Endothelial cell of umbilical vein (primary cell): Measurements from ENCODE around the gene NAV2. TPM values are rescaled to one million over a fixed set of nuclear protein-coding genes. Genes with fewer than 3 reads are reported as not detected.

ENCODE experiments used
- BruUV-seq: library from RNA; stranded (reverse); fragments of 400-500 nt; replicated peaks from 2 replicates; lab custom pipeline; 2021; lab: Mats Ljungman, UMichigan
- CTCF ChIA-PET: fragments of 300-600, 350-600 bp; sonication (Branson Sonifier 250); formaldehyde crosslinking; loops from one replicate; lab custom pipeline; 2021; ENCODE audit warnings: antibody characterized with exemption, inconsistent platforms; lab: Charles Lee
- POLR2A ChIA-PET: fragments of 300-600, 350-600 bp; sonication (Branson Sonifier 250); formaldehyde crosslinking; loops from one replicate; lab custom pipeline; 2021; ENCODE audit warnings: antibody characterized with exemption, inconsistent platforms; lab: Charles Lee
- DNase-seq: peaks from one replicate; pipeline ENCODE4 v3.0.0-alpha.2; 2011; ENCODE audit warnings: low read depth, low spot score
- FAIRE-seq: peaks from 2 replicates; lab custom pipeline; 2011; peaks lifted over from hg19 to GRCh38; lab: Jason Lieb, UNC
- H2AFZ ChIP-seq: 2 replicates; pipeline ENCODE4 v1.6.0; 2012; ENCODE audit warnings: low read depth, low read length, control low read depth, inconsistent platforms
- H3K27ac ChIP-seq: 2 replicates; pipeline ENCODE4 v1.5.1; 2011; ENCODE audit warnings: low read depth, mild to moderate bottlenecking, control low read depth, low read length, moderate library complexity; ENCODE audit not compliant: insufficient read depth
- H3K27me3 ChIP-seq, 2 experiments: 2 replicates each; pipeline versions ENCODE4 v1.6.0 to v1.6.1; 2011; ENCODE audit warnings: low read length in 2 of 2, mixed read lengths in 1 of 2; ENCODE audit not compliant: control insufficient read depth in 2 of 2, insufficient read depth in 2 of 2
- H3K36me3 ChIP-seq, 2 experiments: 2 replicates in 1 of 2; 3 replicates in 1 of 2; pipeline ENCODE4 v1.5.1; 2011; ENCODE audit warnings: low read length in 2 of 2, mild to moderate bottlenecking in 1 of 2, moderate library complexity in 1 of 2; ENCODE audit not compliant: control insufficient read depth in 2 of 2, insufficient read depth in 2 of 2; ENCODE audit errors: extremely low read depth in 1 of 2
- H3K4me1 ChIP-seq: 3 replicates; pipeline ENCODE4 v1.5.1; 2011; ENCODE audit warnings: mild to moderate bottlenecking, low read length; ENCODE audit not compliant: control insufficient read depth, insufficient read depth; ENCODE audit errors: extremely low read depth
- H3K4me2 ChIP-seq: 2 replicates; pipeline ENCODE4 v1.6.1; 2011; ENCODE audit warnings: low read length, control low read depth, mixed read lengths; ENCODE audit not compliant: insufficient read depth
- H3K4me3 ChIP-seq, 3 experiments: fragments of 200-600 bp in 1 of 3; sonication (generic), shearing (Covaris generic) in 1 of 3; replicated peaks in 1 of 3; 2 replicates each; pipeline ENCODE4 v1.5.1; 2011 to 2016; ENCODE audit warnings: control low read depth in 3 of 3, low read length in 3 of 3, mild to moderate bottlenecking in 2 of 3, inconsistent platforms in 1 of 3, low read depth in 1 of 3, moderate library complexity in 1 of 3; ENCODE audit not compliant: insufficient read depth in 1 of 3
- H3K79me2 ChIP-seq: 2 replicates; pipeline ENCODE4 v1.6.0; 2012; ENCODE audit warnings: low read length, inconsistent platforms; ENCODE audit not compliant: control insufficient read depth, insufficient read depth
- H3K9ac ChIP-seq: replicated peaks from 2 replicates; pipeline ENCODE3; 2011; ENCODE audit warnings: low read length, control low read depth; ENCODE audit not compliant: insufficient read depth; ENCODE audit errors: extremely low read depth
- H3K9me1 ChIP-seq: replicated peaks from 3 replicates; pipeline ENCODE4 v1.6.0; 2011; ENCODE audit warnings: mild to moderate bottlenecking, low read length; ENCODE audit not compliant: control insufficient read depth, insufficient read depth; ENCODE audit errors: extremely low read depth
- H3K9me3 ChIP-seq: replicated peaks from 2 replicates; pipeline ENCODE4 v1.5.1; 2012; ENCODE audit warnings: low read length, inconsistent platforms; ENCODE audit not compliant: control insufficient read depth, insufficient read depth
- H4K20me1 ChIP-seq: replicated peaks from 2 replicates; pipeline ENCODE3; 2011; ENCODE audit warnings: mild to moderate bottlenecking, low read length; ENCODE audit not compliant: control insufficient read depth, insufficient read depth; ENCODE audit errors: extremely low read depth
- CTCF ChIP-seq, 2 donors: IDR thresholded peaks; 1 replicate in 1 of 2; 2 replicates in 1 of 2; pipeline ENCODE4 v1.5.1; 2011; ENCODE audit warnings: low read length in 2 of 2, mild to moderate bottlenecking in 2 of 2, moderate library complexity in 2 of 2, control low read depth in 1 of 2, inconsistent platforms in 1 of 2, low read depth in 1 of 2; ENCODE audit not compliant: insufficient read depth in 1 of 2; ENCODE audit errors: extremely low read depth in 1 of 2
- EZH2 ChIP-seq: IDR thresholded peaks from 2 replicates; pipeline ENCODE4 v1.6.1; 2012; ENCODE audit warnings: borderline replicate concordance, low read depth, mild to moderate bottlenecking, moderate library complexity, low read length, inconsistent platforms; ENCODE audit not compliant: severe bottlenecking
- FOS ChIP-seq: IDR thresholded peaks from 2 replicates; pipeline ENCODE4 v1.6.1; 2011; ENCODE audit warnings: mild to moderate bottlenecking, low read length, moderate library complexity, borderline replicate concordance; ENCODE audit not compliant: insufficient read depth
- GATA2 ChIP-seq: IDR thresholded peaks from 2 replicates; pipeline ENCODE4 v1.7.0; 2011; ENCODE audit warnings: low read depth, mild to moderate bottlenecking, moderate library complexity, mixed read lengths, low read length; ENCODE audit not compliant: insufficient read length, insufficient read depth
- JUN ChIP-seq: IDR thresholded peaks from 2 replicates; pipeline ENCODE4 v1.6.1; 2011; ENCODE audit warnings: borderline replicate concordance, low read depth; ENCODE audit not compliant: insufficient read length, insufficient read depth
- MAX ChIP-seq: IDR thresholded peaks from 2 replicates; pipeline ENCODE4 v1.6.1; 2011; ENCODE audit not compliant: insufficient read depth, insufficient read length
- MYC ChIP-seq: IDR thresholded peaks from one replicate; pipeline ENCODE4 v1.6.1; 2011; ENCODE audit warnings: mild to moderate bottlenecking, low read depth, low read length
- POLR2A ChIP-seq: IDR thresholded peaks from 2 replicates; pipeline ENCODE4 v1.6.1; 2012; ENCODE audit warnings: low read depth, mild to moderate bottlenecking, control low read depth, low read length
- POLR2AphosphoS5 ChIP-seq: IDR thresholded peaks from 2 replicates; pipeline ENCODE4 v1.6.1; 2012; ENCODE audit warnings: low read depth, mild to moderate bottlenecking, control low read depth, low read length, moderate library complexity; ENCODE audit not compliant: insufficient read depth
- dilution Hi-C: fragments of 300-500 bp; cut with MboI; formaldehyde crosslinking; loops from one replicate; pipeline ENCODE4 v1.15.0; 2019; ENCODE audit warnings: low sequenced_read_pairs; ENCODE audit not compliant: extremely low pct_ligation_motif_present
- intact Hi-C: fragments of 100-400 bp; cut with micrococcal nuclease; formaldehyde crosslinking; loops from one replicate; pipeline ENCODE4 v1.10.0; 2022
- polyA plus RNA-seq, 4 experiments: library from polyadenylated mRNA; depleted of rRNA in 3 of 4; stranded (reverse) in 3 of 4; unstranded in 1 of 4; fragments of >200 nt; gene quantifications; 2 replicates each; pipeline versions ENCODE4 v1.2.1 to v1.2.3, GENCODE V29; 2011 to 2012; ENCODE audit warnings: missing spikeins in 1 of 4
- total RNA-seq: library from RNA; stranded (reverse); gene quantifications from 2 replicates; pipeline ENCODE4 v1.2.3, GENCODE V29; 2021

NAV2 gene
- total and polyA plus RNA-seq, 2 donors (not counting 3 experiments of a cell fraction or from before 2014, with no cell fraction given), result 10.9 to 68.0 TPM

- TF ChIP-seq EZH2, result no peak
- no peak for TF ChIP-seq GATA2
- Histone ChIP-seq H3K4me2 (no peak overlapping the region), H4K20me1 (no peaks in the 10 kb centered on the region), H3K27me3 (no peaks in the 10 kb centered on the region), H3K27ac (no peak overlapping the region), H2AFZ (no peak overlapping the region), H3K4me1 (peaks cover 16% of the 10 kb centered on the region), H3K36me3 (no peaks in the 10 kb centered on the region), H3K4me3 (no peak overlapping the region), H3K9me3 (no peaks in the 10 kb centered on the region), H3K9me1 (no peaks in the 10 kb centered on the region), H3K9ac (no peak overlapping the region), H3K79me2 (no peaks in the 10 kb centered on the region)
- ChIA-PET POLR2A (no interaction called here), CTCF (no interaction called here)
- dilution Hi-C loops (no loop called here), intact Hi-C loops (no loop called here)
- no TSS peak for BruUV-seq
- DNase-seq (no peak), FAIRE-seq (no peak)
Measured at GRCh38 chr11:19704213-19704612, 8.4 kb upstream of the NAV2 start.

DNA sequence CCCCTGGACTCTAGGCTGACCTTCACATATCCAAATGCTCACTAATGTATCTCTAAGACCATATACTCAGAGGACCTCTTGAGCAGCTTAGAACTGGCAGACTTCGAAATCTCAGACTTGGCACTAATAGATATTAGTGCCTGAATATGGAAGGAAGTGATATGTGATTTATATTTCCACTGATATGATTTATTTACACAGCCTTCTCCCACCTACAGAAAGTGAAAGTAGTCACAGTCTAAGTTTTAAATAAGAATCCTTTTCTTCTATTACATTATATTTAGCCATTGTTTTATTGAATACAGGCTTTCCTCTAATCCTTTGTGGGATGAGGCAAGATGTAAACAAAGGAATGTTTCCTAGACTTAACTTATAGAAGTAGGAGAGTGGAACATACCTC lies 6.7 kb upstream of the NAV2 start:
- Histone ChIP-seq H3K9ac (peak overlapping the region; percentile 35), H3K79me2 (no peaks in the 10 kb centered on the region), H3K9me1 (no peaks in the 10 kb centered on the region), H3K27ac (no peak overlapping the region), H3K4me3 (peak overlapping the region in 1 of 3 experiments; percentile 9), H3K4me1 (peaks cover 16% of the 10 kb centered on the region), H3K9me3 (no peaks in the 10 kb centered on the region), H3K4me2 (peak overlapping the region; percentile 74), H3K27me3 (no peaks in the 10 kb centered on the region), H3K36me3 (no peaks in the 10 kb centered on the region), H4K20me1 (no peaks in the 10 kb centered on the region), H2AFZ (peak overlapping the region; percentile 48)
- dilution Hi-C loops, result no loop called here
- DNase-seq (peak; percentile 75), FAIRE-seq (no peak)
- intact Hi-C loops, result loop anchor here (1.0 kb wide), 1 partner anchor 26 kb away; no protein-coding TSS in a partner anchor
- CTCF ChIA-PET, result no interaction called here
- TF ChIP-seq MYC (no peak), CTCF (IDR thresholded peaks at IDR 0.05; ENCODE audit: extremely low read depth in 1 of 2, insufficient read depth in 1 of 2, low read depth in 1 of 2, low read length in 2 of 2) (no peak), POLR2A (no peak), JUN (no peak), MAX (no peak), GATA2 (no peak), FOS (no peak), POLR2AphosphoS5 (no peak), EZH2 (no peak)
- no TSS peak for BruUV-seq
- POLR2A ChIA-PET, result no interaction called here
